HEK293 (cell line): Measurements from ENCODE around the gene SNRNP40.

Source experiments
- ATF2 ChIP-seq: fragments of 450-650 bp; formaldehyde crosslinking; IDR thresholded peaks from 2 replicates; pipeline ENCODE4 v1.5.1; 2016; ENCODE audit warnings: missing biosample characterization, missing genetic modification characterization, low read depth
- SETDB1 ChIP-seq: IDR thresholded peaks from one replicate; pipeline ENCODE4 v1.6.1; 2017; ENCODE audit warnings: mild to moderate bottlenecking, low read length, moderate library complexity, mixed read lengths; ENCODE audit not compliant: insufficient read length
- ZNF121 ChIP-seq: fragments of 450-650 bp; formaldehyde crosslinking; IDR thresholded peaks from 2 replicates; pipeline ENCODE4 v1.5.1; 2016; ENCODE audit warnings: missing biosample characterization, missing genetic modification characterization
- ZNF2 ChIP-seq: fragments of 450-650 bp; formaldehyde crosslinking; IDR thresholded peaks from 2 replicates; pipeline ENCODE4 v1.5.1; 2016; ENCODE audit warnings: missing biosample characterization, missing genetic modification characterization
- ZNF239 ChIP-seq: fragments of 450-650 bp; formaldehyde crosslinking; IDR thresholded peaks from 2 replicates; pipeline ENCODE4 v1.5.1; 2016; ENCODE audit warnings: missing biosample characterization, missing genetic modification characterization
- ZNF311 ChIP-seq: fragments of 450-650 bp; formaldehyde crosslinking; IDR thresholded peaks from 2 replicates; pipeline ENCODE4 v1.5.1; 2017; ENCODE audit warnings: missing biosample characterization, missing genetic modification characterization, borderline replicate concordance
- ZNF394 ChIP-seq: fragments of 450-650 bp; formaldehyde crosslinking; IDR thresholded peaks from 2 replicates; pipeline ENCODE4 v1.5.1; 2016; ENCODE audit warnings: missing biosample characterization, missing genetic modification characterization, mild to moderate bottlenecking, moderate library complexity, borderline replicate concordance
- ZNF837 ChIP-seq: fragments of 450-650 bp; formaldehyde crosslinking; IDR thresholded peaks from 2 replicates; pipeline ENCODE4 v1.5.1; 2016; ENCODE audit warnings: missing biosample characterization, missing genetic modification characterization
- TF ChIP-seq, protein P1 (sequence below): fragments of 450-650 bp; formaldehyde crosslinking; IDR thresholded peaks from 2 replicates; pipeline ENCODE4 v1.5.1; 2016; ENCODE audit warnings: missing biosample characterization, missing genetic modification characterization
- TF ChIP-seq, protein P2 (sequence below): fragments of 450-650 bp; formaldehyde crosslinking; IDR thresholded peaks from 2 replicates; pipeline ENCODE4 v1.5.1; 2016; ENCODE audit warnings: missing biosample characterization, missing genetic modification characterization

GRCh38 chr1:31231802-31232201 lies 64.8 kb downstream of the SNRNP40 start:
- TF ChIP-seq SETDB1 (no peak), ZNF837 (tag by site-specific recombination) (no peak), ZNF394 (tag by site-specific recombination) (no peak), ZNF239 (tag by site-specific recombination) (no peak), ZNF121 (tag by site-specific recombination) (peak; percentile 75; the same call in 1 of the 2 replicates), ATF2 (tag by site-specific recombination) (no peak), ZNF2 (tag by site-specific recombination) (no peak), ZNF311 (tag by site-specific recombination) (no peak)
- TF ChIP-seq, protein P1, sequence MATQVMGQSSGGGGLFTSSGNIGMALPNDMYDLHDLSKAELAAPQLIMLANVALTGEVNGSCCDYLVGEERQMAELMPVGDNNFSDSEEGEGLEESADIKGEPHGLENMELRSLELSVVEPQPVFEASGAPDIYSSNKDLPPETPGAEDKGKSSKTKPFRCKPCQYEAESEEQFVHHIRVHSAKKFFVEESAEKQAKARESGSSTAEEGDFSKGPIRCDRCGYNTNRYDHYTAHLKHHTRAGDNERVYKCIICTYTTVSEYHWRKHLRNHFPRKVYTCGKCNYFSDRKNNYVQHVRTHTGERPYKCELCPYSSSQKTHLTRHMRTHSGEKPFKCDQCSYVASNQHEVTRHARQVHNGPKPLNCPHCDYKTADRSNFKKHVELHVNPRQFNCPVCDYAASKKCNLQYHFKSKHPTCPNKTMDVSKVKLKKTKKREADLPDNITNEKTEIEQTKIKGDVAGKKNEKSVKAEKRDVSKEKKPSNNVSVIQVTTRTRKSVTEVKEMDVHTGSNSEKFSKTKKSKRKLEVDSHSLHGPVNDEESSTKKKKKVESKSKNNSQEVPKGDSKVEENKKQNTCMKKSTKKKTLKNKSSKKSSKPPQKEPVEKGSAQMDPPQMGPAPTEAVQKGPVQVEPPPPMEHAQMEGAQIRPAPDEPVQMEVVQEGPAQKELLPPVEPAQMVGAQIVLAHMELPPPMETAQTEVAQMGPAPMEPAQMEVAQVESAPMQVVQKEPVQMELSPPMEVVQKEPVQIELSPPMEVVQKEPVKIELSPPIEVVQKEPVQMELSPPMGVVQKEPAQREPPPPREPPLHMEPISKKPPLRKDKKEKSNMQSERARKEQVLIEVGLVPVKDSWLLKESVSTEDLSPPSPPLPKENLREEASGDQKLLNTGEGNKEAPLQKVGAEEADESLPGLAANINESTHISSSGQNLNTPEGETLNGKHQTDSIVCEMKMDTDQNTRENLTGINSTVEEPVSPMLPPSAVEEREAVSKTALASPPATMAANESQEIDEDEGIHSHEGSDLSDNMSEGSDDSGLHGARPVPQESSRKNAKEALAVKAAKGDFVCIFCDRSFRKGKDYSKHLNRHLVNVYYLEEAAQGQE (tag by site-specific recombination): no peak
- TF ChIP-seq, protein P2, sequence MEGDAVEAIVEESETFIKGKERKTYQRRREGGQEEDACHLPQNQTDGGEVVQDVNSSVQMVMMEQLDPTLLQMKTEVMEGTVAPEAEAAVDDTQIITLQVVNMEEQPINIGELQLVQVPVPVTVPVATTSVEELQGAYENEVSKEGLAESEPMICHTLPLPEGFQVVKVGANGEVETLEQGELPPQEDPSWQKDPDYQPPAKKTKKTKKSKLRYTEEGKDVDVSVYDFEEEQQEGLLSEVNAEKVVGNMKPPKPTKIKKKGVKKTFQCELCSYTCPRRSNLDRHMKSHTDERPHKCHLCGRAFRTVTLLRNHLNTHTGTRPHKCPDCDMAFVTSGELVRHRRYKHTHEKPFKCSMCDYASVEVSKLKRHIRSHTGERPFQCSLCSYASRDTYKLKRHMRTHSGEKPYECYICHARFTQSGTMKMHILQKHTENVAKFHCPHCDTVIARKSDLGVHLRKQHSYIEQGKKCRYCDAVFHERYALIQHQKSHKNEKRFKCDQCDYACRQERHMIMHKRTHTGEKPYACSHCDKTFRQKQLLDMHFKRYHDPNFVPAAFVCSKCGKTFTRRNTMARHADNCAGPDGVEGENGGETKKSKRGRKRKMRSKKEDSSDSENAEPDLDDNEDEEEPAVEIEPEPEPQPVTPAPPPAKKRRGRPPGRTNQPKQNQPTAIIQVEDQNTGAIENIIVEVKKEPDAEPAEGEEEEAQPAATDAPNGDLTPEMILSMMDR: no peak
